Measurements from ENCODE around the gene ACSL1. TPM values are rescaled to one million over a fixed set of nuclear protein-coding genes. Genes with fewer than 3 reads are reported as not detected.

Gene ACSL1
- total RNA-seq, 1 experiment from 2014 or later, result 12.5 TPM

DNA sequence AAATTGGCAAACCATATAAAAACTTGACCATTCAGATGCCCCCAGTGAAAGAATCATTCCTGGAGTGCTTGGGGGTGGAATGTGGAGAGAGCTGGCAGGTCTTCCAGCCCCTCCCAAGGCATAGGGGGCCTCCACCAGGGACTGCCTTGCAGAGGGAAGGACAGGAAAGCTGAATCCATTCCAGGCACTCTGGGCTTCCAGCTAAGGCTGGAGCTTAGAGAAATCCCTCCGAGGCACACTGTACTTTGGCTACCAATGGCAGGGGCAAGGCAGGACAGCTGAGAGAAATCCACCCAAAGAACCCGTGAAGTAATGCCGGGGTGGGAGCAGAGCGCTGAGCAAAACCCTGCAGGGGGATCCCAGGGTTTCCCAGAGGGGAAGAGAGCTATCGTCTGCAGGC, 95.8 kb downstream of the ACSL1 start:
- ChIA-PET CTCF (no interaction called here), POLR2A (no interaction called here), RAD21 (ENCODE audit: low non-redundant PET in 1 of 2, low total read pairs in 2 of 2, uncharacterized antibody in 2 of 2, unreplicated experiment in 2 of 2) (no interaction called here)
- Histone ChIP-seq H3K4me1 (ENCODE audit: control insufficient read depth in 1 of 2, insufficient read depth in 2 of 2, low read length in 2 of 2) (peaks cover 0 to 7% of the 10 kb centered on the region in 2 experiments; a peak in 2 of 4 replicates), H4K20me1 (ENCODE audit: insufficient read depth) (no peaks in the 10 kb centered on the region), H3K9ac (ENCODE audit: low read length) (no peak overlapping the region), H3K79me2 (ENCODE audit: insufficient read depth, low read length) (peaks cover 42% of the 10 kb centered on the region), H3K9me2 (ENCODE audit: insufficient read depth) (no peaks in the 10 kb centered on the region), H2AFZ (ENCODE audit: low read depth, low read length, poor library complexity, severe bottlenecking) (no peak overlapping the region), H3K36me3 (ENCODE audit: control insufficient read depth in 1 of 2, insufficient read depth in 2 of 2, low read length in 2 of 2) (peaks cover 0 to 8% of the 10 kb centered on the region in 2 experiments; a peak in 1 of 4 replicates), H3K4me3 (replicated peaks in 1 of 2; ENCODE audit: low read depth in 1 of 2, low read length in 2 of 2) (no peak overlapping the region), H3K27ac (ENCODE audit: low read depth, low read length) (no peak overlapping the region), H3K27me3 (ENCODE audit: insufficient read depth, low read length) (no peaks in the 10 kb centered on the region), H3K9me3 (ENCODE audit: control insufficient read depth in 1 of 2, insufficient read depth in 1 of 2, low read depth in 1 of 2, low read length in 2 of 2) (no peaks in the 10 kb centered on the region), H3K4me2 (ENCODE audit: low read length) (no peak overlapping the region)
- BruUV-seq (replicated peaks), result no TSS peak
- intact Hi-C loops (cut with micrococcal nuclease), result loop anchor here (10.0 kb wide), 1 partner anchor 465 kb away; no protein-coding TSS in a partner anchor
- TF ChIP-seq CEBPB (IDR thresholded peaks at IDR 0.05; ENCODE audit: low read depth) (no peak), SRF (IDR thresholded peaks at IDR 0.05; ENCODE audit: low read depth) (no peak), EZH2 (IDR thresholded peaks at IDR 0.05) (no peak), FOSL1 (IDR thresholded peaks at IDR 0.05; ENCODE audit: low read depth) (no peak), TCF7L2 (IDR thresholded peaks at IDR 0.05; ENCODE audit: borderline replicate concordance, extremely low read depth, insufficient read depth, insufficient read length) (no peak), YY1 (IDR thresholded peaks at IDR 0.05; ENCODE audit: extremely low read depth, insufficient replicate concordance, low read depth, low read length) (no peak)
- DNase-seq (ENCODE audit: low read depth, low spot score) (no peak), ATAC-seq (no peak)

- H3K9me3 ChIP-seq (ENCODE audit: control insufficient read depth in 1 of 2, insufficient read depth in 1 of 2, low read depth in 1 of 2, low read length in 2 of 2), result no peaks in the 10 kb centered on the region
- ChIA-PET CTCF (no interaction called here), RAD21 (ENCODE audit: low non-redundant PET in 1 of 2, low total read pairs in 2 of 2, uncharacterized antibody in 2 of 2, unreplicated experiment in 2 of 2) (no interaction called here), POLR2A (no interaction called here)
- no peak overlapping the region for H3K27ac ChIP-seq (ENCODE audit: low read depth, low read length)
- TF ChIP-seq SRF (IDR thresholded peaks at IDR 0.05; ENCODE audit: low read depth) (no peak), SP1 (IDR thresholded peaks at IDR 0.05; ENCODE audit: low read depth) (no peak), CBX3 (IDR thresholded peaks at IDR 0.05; ENCODE audit: low read depth) (no peak), TCF7L2 (IDR thresholded peaks at IDR 0.05; ENCODE audit: borderline replicate concordance, extremely low read depth, insufficient read depth, insufficient read length) (no peak), ATF3 (IDR thresholded peaks at IDR 0.05) (no peak), ELF1 (IDR thresholded peaks at IDR 0.05; ENCODE audit: borderline replicate concordance, low read depth) (no peak), ZNF274 (IDR thresholded peaks at IDR 0.05; ENCODE audit: low read depth, low read length) (no peak), POLR2AphosphoS5 (IDR thresholded peaks at IDR 0.05; ENCODE audit: low read depth, low read length) (no peak), FOSL1 (IDR thresholded peaks at IDR 0.05; ENCODE audit: low read depth) (no peak), ZFX (IDR thresholded peaks at IDR 0.05) (no peak)
- TF ChIP-seq, protein P1, sequence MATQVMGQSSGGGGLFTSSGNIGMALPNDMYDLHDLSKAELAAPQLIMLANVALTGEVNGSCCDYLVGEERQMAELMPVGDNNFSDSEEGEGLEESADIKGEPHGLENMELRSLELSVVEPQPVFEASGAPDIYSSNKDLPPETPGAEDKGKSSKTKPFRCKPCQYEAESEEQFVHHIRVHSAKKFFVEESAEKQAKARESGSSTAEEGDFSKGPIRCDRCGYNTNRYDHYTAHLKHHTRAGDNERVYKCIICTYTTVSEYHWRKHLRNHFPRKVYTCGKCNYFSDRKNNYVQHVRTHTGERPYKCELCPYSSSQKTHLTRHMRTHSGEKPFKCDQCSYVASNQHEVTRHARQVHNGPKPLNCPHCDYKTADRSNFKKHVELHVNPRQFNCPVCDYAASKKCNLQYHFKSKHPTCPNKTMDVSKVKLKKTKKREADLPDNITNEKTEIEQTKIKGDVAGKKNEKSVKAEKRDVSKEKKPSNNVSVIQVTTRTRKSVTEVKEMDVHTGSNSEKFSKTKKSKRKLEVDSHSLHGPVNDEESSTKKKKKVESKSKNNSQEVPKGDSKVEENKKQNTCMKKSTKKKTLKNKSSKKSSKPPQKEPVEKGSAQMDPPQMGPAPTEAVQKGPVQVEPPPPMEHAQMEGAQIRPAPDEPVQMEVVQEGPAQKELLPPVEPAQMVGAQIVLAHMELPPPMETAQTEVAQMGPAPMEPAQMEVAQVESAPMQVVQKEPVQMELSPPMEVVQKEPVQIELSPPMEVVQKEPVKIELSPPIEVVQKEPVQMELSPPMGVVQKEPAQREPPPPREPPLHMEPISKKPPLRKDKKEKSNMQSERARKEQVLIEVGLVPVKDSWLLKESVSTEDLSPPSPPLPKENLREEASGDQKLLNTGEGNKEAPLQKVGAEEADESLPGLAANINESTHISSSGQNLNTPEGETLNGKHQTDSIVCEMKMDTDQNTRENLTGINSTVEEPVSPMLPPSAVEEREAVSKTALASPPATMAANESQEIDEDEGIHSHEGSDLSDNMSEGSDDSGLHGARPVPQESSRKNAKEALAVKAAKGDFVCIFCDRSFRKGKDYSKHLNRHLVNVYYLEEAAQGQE (IDR thresholded peaks at IDR 0.05; ENCODE audit: low read depth), result no peak
- TF ChIP-seq, protein P2, sequence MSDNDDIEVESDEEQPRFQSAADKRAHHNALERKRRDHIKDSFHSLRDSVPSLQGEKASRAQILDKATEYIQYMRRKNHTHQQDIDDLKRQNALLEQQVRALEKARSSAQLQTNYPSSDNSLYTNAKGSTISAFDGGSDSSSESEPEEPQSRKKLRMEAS (IDR thresholded peaks at IDR 0.05), result no peak
- H4K20me1 ChIP-seq (ENCODE audit: insufficient read depth), result no peaks in the 10 kb centered on the region
- H2AFZ ChIP-seq (ENCODE audit: low read depth, low read length, poor library complexity, severe bottlenecking), result no peak overlapping the region
- no TSS peak for BruUV-seq (replicated peaks)
- ATAC-seq, result no peak
- DNase-seq (ENCODE audit: low read depth, low spot score), result no peak
- H3K4me2 ChIP-seq (ENCODE audit: low read length), result no peak overlapping the region
- no peak overlapping the region for H3K9ac ChIP-seq (ENCODE audit: low read length)
- no peaks in the 10 kb centered on the region for H3K27me3 ChIP-seq (ENCODE audit: insufficient read depth, low read length)
- H3K9me2 ChIP-seq (ENCODE audit: insufficient read depth), result no peaks in the 10 kb centered on the region
- H3K4me1 ChIP-seq (ENCODE audit: control insufficient read depth in 1 of 2, insufficient read depth in 2 of 2, low read length in 2 of 2), result peaks cover 0 to 4% of the 10 kb centered on the region in 2 experiments; a peak in 2 of 4 replicates
- H3K79me2 ChIP-seq (ENCODE audit: insufficient read depth, low read length), result peaks cover 42% of the 10 kb centered on the region
- intact Hi-C loops (cut with micrococcal nuclease), result no loop called here
- peaks cover 0 to 8% of the 10 kb centered on the region in 2 experiments; a peak in 1 of 4 replicates for H3K36me3 ChIP-seq (ENCODE audit: control insufficient read depth in 1 of 2, insufficient read depth in 2 of 2, low read length in 2 of 2)
- H3K4me3 ChIP-seq (replicated peaks in 1 of 2; ENCODE audit: low read depth in 1 of 2, low read length in 2 of 2), result no peak overlapping the region
Observed at GRCh38 chr4:184728858-184729257, 96.9 kb downstream of the ACSL1 start.
